GM19099 (cell line): ENCODE results near the gene SOX5.

Experiments
- POLR2A ChIP-seq: IDR thresholded peaks from 3 replicates; pipeline ENCODE4 v1.6.1; 2011; ENCODE audit warnings: low read depth; ENCODE audit not compliant: insufficient read length; ENCODE audit errors: extremely low read depth

Gene SOX5

DNA sequence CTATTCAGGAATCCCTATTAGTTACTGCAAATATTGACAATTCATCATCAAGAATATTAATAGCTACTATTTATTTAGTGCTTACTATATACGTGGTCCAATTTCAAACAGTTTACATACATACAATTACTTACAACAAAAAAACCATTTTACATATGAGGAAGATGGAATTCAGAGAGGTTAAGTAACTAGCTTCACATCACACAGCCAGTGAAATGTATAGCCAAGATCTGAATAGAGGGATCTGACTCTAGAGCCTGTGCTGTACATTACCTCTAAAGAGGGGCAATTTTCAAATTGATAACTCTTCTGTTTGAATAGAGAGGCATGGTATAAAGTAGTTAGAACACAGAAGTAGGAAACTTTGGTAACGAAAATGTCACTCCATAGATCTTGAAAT is 18.3 kb downstream of the SOX5 start:
- TF ChIP-seq POLR2A = no peak

DNA sequence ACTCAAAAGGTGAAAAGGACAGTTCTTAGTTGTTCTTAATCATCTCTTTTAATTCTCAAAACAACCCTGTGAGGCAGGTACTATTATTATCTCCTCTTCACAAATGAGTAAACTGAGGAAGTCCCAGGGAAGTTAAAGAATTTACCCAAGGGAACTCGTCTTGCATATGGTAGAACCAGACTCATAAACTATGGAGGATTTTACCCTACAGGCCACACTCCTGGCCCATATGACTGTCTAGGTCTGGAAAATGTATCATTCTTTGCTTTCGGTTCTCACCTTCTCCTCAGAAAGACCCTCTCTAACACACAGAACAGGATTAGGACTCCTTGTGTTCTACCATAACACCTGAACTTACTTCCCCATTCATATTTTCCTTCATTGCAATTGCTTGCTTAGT is 18.9 kb downstream of the SOX5 start:
- TF ChIP-seq POLR2A = no peak

DNA sequence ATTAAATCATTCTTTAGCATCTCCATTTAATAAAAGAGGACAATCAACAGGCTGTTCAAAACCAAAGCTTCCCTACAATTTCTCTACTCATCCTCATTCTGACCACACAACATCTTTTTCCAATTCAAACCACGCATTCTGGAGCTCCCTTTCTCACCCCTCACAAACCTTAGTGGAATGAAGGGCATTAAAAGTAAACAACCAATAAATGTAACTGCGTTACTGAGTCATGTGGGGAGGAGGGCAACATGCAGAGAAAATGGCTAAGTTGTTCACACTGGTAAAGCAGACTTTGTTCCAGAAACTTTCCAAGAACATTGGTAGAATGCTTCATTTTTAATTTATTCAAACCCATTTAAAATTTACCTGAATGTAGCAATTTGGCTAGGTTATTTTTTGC is 19.6 kb downstream of the SOX5 start:
- no peak for TF ChIP-seq POLR2A

DNA sequence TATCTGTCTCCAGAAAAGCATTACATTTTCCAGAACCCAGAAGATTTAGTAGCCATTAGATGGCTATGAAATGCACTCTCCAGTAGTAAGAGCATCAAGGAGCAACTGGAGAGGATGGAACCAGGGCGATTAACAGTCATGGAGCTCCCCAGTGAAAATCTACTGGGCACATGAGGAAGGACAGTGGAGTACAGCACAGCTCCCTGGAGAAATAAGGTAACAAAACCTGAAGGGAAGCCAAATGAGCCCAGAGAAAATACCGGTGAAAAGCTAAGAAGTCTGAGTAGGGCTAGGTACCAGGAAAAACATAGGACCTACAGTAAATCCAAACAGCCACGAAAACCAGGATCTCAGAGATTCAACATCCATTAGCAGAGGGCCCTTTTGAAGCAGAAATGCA is 21.6 kb downstream of the SOX5 start:
- no peak for TF ChIP-seq POLR2A

DNA sequence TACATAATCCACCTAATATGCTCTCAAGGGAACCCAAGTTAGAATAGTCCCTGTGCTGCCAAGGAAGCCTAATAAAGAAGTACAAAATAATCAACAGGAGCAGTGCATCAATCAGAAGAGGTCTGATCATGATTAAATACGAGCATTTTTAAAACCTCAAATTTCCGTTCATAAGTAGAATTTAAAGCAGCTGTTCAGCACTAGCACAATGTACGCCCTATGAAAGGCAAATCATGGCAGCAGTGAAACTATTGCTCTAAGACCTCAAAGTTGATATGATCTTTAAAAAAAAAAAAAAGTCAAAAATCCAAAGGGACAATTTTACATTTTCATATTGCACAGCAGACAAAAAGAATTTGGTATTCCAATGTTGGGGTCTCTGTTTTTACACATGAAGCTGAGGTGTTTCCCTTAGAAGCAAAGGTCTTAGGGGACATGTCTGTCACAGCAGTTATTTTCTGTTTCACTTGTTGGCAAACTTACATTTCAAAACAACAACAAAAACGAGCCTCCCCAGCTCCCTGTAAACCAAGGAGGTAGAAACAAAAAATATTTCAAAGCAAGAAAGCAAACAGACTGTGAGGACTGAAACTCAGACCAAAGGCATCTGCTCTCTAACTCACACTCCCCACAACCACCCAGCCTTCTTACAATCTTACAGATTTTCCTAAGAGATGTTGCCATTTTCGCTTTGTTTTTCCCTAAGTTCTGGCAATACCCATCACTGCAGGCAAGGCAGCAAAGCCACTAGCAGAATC is 28.2 kb downstream of the SOX5 start:
- TF ChIP-seq POLR2A = no peak

DNA sequence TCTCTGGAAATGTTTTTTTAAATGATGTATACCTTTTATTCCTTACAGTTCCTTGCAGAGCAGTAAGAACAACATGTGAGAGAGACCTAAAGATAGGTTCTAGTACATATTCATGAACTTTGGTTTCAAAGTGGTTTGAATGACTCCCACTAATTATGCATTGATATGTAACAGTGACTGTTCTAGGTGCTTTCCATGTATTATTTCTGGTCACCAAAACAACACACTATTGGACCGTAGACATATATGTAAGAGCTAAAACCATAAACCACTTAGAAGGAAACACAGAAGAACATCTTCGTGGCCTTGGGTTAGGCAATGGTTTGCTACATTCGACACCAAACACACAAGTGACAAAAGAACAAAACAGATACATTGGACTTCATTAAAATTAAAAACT is 37.9 kb downstream of the SOX5 start:
- no peak for TF ChIP-seq POLR2A

DNA sequence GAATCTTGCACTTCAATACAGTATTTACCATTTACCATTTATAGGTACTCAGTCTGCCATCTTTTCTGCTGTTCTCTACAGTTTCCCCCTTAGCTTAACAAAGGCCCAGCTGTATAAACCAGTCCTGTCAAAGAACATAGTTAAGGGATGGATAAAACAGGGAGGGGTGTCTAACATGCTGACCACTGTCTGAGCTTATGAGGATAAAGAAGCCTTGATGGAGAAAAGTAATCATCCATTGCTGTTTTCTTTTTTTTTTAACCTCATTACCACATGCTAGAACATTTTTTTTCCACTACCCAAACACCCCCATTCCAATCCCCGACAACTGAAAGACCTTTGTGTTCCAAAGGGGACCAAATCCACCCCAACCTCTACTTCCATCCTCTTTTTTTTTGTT is 39.9 kb downstream of the SOX5 start:
- TF ChIP-seq POLR2A = no peak

DNA sequence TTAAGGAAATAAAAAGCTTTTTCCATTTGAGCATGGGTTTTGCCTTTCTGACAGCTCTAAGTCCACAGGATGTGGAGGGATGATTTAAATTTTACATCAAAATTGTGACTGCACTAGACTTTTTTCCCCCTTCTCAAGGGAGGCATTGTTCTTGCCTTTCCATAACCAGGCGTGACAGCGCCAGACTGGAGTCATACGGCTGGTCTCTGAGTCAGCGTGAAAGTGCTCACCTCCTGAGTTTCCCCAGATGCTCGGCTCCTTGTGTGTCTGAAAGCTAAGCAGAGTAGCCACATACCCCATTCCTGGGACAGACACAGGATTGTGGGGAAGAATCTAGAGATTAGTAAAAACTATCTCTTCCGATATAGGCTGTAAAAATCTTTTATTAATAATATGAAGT is 43.1 kb downstream of the SOX5 start:
- TF ChIP-seq POLR2A = no peak

DNA sequence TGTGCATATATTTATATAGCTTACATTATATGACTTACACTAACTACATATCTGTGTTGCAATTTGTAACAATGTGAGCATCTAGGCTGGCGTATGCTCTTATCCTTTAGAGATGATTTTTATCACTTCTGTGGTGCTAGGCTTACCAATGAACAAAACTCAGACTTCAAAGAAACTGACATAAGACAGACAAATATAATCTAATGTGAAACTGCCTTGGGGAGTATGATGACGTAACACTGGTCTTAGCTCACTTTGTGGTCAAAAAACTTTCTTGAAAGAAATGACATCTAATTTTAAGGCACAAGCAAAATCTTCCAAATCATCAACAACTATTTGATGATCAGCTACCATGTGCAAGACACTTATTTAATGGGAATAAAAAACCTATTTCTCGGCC is 50.0 kb downstream of the SOX5 start:
- TF ChIP-seq POLR2A = no peak

DNA sequence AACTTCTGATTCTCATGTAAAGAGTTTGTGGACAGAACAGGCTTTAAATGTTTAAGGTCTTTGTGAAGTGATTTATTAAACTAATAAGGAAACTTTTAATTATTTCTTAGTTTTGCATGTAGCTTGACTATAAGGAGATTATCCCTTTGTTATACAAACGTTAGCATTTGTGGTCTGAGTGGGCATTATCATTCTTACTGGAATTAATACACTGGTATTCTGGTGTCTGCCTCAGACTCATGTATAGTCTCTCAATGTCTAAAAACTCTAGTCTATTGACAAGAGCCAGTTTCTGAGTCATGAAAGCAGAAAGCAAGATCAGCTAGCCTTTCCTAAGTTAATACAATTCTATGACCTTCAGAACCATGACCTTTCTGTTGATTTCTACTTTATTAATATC is 51.3 kb downstream of the SOX5 start:
- no peak for TF ChIP-seq POLR2A

DNA sequence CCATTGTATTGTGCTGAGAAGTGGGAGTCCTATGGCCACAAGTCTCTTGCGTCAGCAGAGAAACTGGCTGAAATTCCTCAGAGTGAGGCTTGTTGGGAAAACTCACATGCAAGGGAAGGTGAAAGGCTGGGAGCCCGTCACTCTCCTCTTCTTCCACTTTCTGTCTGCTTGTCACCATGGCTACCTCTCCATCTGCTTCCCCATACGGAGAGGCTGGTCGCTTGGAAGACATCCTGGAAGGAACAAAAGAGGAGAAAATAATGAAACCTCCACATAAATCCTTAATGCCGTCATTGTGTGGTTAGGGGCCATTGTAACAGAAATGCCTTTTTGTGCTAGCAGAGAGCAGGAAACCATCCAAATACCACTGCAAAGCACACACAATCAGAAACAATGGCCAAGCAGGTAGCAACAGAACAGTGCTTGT is 53.7 kb downstream of the SOX5 start:
- no peak for TF ChIP-seq POLR2A

DNA sequence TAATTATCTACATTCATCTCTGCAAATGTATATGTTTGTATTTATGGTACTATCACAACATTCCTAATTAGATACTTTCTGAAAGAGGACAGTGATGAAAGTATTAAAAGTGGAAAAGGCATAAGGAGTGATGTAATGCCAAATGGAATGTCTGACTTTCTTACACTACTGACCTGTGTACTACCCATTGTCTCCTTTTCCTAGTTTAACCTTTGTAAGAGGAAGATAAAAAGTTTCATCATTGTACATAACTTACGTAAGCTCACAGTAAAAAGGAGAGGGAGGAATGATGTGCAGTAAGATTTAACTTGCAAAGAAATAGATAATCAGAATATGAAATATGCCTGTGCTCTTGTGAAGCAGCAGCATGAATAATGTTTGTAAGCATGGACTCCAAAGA is 55.9 kb downstream of the SOX5 start:
- no peak for TF ChIP-seq POLR2A

DNA sequence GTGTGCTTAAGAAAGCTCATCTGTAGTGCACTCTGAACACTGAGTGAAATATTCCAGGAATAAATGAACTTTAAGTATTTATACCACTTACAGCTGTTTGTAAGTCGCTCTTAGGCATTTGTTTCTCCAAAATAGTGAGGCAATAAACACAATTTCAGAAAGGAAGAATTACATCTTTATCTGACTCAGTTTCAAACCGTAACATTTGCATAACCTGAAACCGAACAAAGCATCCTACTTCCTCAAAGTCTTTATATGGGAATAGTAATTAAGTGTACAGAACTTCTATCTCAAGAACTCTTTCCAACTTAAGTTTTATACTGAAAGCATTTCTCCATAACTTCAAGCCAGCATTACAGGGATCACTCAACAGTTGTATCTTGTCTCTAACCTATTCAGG is 58.4 kb downstream of the SOX5 start:
- no peak for TF ChIP-seq POLR2A

DNA sequence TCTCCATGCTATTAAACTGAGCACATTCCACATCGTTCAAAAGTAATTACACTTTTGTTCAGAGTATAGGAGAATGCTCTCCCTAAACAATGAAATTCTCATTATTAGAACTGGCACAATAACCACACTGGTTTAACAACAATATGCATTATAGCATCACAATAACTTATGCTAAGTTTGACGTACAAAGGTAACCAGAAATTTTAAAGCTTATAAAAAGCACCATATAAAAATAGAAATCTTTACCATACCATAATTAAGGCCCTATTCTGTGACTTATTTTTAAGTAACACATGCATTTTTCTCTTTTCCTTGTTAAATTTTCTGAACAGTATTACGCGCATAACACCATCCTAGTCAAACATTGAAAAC is 60.4 kb downstream of the SOX5 start:
- no peak for TF ChIP-seq POLR2A

DNA sequence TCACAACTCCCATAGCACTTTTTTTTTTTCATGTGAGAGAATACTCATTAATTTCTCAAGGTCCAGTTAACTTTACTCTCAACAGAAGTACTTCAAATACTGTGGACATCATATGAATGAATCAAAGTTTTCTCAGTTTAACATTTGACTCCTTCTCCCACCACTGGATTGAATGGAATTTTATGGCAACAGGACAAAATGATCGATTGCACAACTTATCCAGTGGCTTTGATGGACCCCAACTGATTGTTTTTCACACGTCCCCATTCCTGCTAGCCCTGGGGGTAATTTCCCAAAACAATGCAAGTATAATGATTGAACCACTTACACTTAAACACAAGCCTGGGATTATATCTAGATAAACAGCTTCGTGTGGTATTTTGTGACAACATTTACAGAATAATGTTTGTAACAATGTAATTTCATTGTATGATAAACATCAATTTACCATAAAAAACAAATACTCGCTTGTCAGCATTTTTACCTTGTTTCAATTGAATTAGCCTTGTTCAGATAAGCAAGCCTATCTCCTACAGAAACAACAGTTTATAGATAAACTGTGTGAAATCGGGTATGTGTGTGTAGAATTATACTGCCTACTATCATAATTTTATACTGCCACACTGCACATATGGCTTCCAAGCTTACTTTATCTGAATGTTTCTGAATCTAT is 60.9 kb downstream of the SOX5 start:
- TF ChIP-seq POLR2A = no peak

DNA sequence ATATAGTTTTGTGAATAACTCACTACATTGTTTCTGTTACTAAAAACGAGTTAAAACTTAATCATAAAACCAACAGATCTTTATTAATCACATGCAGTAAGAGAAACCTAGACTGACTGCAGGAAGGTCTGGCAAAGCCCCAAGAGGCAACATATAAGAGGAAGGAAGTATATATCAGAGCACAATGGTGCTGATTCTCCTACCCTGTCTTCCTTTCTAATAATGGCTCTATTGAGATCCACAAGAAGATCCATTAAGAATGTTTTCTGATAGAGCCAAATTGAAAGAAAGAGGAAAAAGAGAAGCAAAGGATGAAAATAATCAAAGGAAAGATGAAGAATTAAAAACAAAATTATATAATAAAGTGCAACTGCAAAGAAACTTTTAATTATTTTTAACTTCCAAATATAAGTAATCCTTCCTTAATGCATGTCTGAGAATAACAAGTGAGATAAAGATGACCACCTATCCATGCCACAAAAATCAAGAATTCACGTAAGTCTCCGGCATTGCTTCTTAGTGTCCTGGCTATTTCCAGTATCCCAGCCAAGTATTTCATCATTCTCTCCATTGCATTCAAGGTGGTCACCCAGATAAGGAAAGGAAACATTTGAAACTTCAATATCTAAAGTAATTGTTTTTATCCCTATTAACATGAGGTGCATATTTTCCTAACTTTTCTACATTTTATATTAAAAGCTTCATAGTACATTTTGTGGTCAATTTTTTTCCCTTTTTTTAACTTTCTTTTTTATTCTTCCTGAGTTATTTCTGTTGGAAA is 62.2 kb downstream of the SOX5 start:
- TF ChIP-seq POLR2A = no peak
